Common myeloid progenitor, CD34-positive (primary cell): ENCODE measurements around the gene ZNF888.

ENCODE experiments used
- CTCF ChIA-PET: fragments of 350-600 bp; sonication (Branson Sonifier 250); formaldehyde crosslinking; loops from one replicate; lab custom pipeline; 2021; ENCODE audit warnings: antibody characterized with exemption; lab: Charles Lee
- POLR2A ChIA-PET: fragments of 350-600 bp; sonication (Branson Sonifier 250); formaldehyde crosslinking; loops from one replicate; lab custom pipeline; 2021; ENCODE audit warnings: antibody characterized with exemption; lab: Charles Lee
- DNase-seq, 3 donors: peaks; one replicate each; pipeline versions ENCODE4 v3.0.0 to v3.0.0-alpha.2; 2013
- H3K27ac ChIP-seq, 2 experiments: 1 replicate in 1 of 2; 2 replicates in 1 of 2; pipeline ENCODE4 v1.7.0; 2013; ENCODE audit warnings: inconsistent platforms in 2 of 2, low read length in 2 of 2, mild to moderate bottlenecking in 2 of 2, low read depth in 1 of 2, moderate library complexity in 1 of 2; ENCODE audit not compliant: severe bottlenecking in 2 of 2, insufficient read depth in 1 of 2, poor library complexity in 1 of 2
- H3K27me3 ChIP-seq, 5 experiments: replicated peaks in 2 of 5; 1 replicate in 3 of 5; 2 replicates in 2 of 5; pipeline versions ENCODE4 v1.6.1 to v1.7.0; 2013; ENCODE audit warnings: low read length in 4 of 5, mild to moderate bottlenecking in 2 of 5, moderate library complexity in 2 of 5, inconsistent platforms in 1 of 5; ENCODE audit not compliant: insufficient read depth in 5 of 5, control insufficient read depth in 4 of 5
- H3K36me3 ChIP-seq, 4 experiments: 1 replicate in 2 of 4; 2 replicates in 2 of 4; pipeline versions ENCODE4 v1.6.1 to v1.7.0; 2013; ENCODE audit warnings: low read length in 3 of 4, control low read depth in 1 of 4, mild to moderate bottlenecking in 1 of 4; ENCODE audit not compliant: control insufficient read depth in 4 of 4, insufficient read depth in 4 of 4
- H3K4me1 ChIP-seq, 4 experiments: 1 replicate in 3 of 4; 2 replicates in 1 of 4; pipeline versions ENCODE4 v1.6.1 to v1.7.1; 2013; ENCODE audit warnings: low read length in 3 of 4, mild to moderate bottlenecking in 3 of 4, control low read depth in 1 of 4, inconsistent platforms in 1 of 4, moderate library complexity in 1 of 4; ENCODE audit not compliant: control insufficient read depth in 4 of 4, insufficient read depth in 4 of 4; ENCODE audit errors: control extremely low read depth in 1 of 4
- H3K4me3 ChIP-seq, 7 experiments: 1 replicate in 4 of 7; 2 replicates in 3 of 7; pipeline versions ENCODE4 v1.5.1 to v1.7.0; 2013; ENCODE audit warnings: mild to moderate bottlenecking in 7 of 7, low read length in 6 of 7, moderate library complexity in 6 of 7, inconsistent platforms in 2 of 7, low read depth in 2 of 7, control low read depth in 1 of 7; ENCODE audit not compliant: insufficient read depth in 4 of 7, control insufficient read depth in 1 of 7; ENCODE audit errors: extremely low read depth in 1 of 7
- H3K9me3 ChIP-seq, 5 experiments: 1 replicate in 4 of 5; 2 replicates in 1 of 5; pipeline versions ENCODE4 v1.6.1 to v1.7.1; 2013; ENCODE audit warnings: low read length in 4 of 5, mild to moderate bottlenecking in 2 of 5, inconsistent platforms in 1 of 5, low read depth in 1 of 5, moderate library complexity in 1 of 5; ENCODE audit not compliant: control insufficient read depth in 4 of 5, insufficient read depth in 2 of 5; ENCODE audit errors: control extremely low read depth in 1 of 5
- WGBS: methylation state at CpG from one replicate; pipeline ENCODE4 v1.1.5; 2013; ENCODE audit not compliant: insufficient coverage; 5-methylcytosine and 5-hydroxymethylcytosine counted together

The ZNF888 gene

DNA sequence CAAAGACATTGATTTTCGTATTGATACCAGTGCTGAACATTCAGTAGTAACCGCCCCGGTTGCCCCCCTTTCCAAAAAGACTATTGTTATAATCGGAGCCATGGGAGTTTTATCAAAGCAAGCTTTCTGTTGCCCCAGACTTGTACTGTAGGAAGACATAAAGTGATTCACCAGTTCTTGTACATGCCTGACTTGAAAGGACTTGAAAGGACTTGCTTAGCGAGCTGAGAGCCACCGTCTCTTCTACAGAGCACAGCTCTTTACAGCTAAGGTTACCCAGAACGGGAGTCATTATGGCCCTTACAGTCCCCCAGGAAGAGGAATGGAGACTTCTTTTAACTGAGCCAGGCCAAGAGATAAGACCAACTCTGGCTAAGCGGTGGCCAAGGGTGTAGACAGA is 34.4 kb upstream of the ZNF888 start:
- peaks cover 23 to 73% (median 64%) of the 10 kb centered on the region in 4 experiments for H3K36me3 ChIP-seq
- H3K27me3 ChIP-seq: no peaks in the 10 kb centered on the region
- 93% methylated on average over 7 of the region's 8 CpGs for WGBS
- no peak overlapping the region for H3K4me3 ChIP-seq
- no peak for DNase-seq
- H3K4me1 ChIP-seq: peaks cover 4 to 10% (median 9%) of the 10 kb centered on the region in 4 experiments
- CTCF ChIA-PET: no interaction called here
- no peak overlapping the region for H3K27ac ChIP-seq
- H3K9me3 ChIP-seq: peaks cover 0 to 76% (median 64%) of the 10 kb centered on the region in 5 experiments
- POLR2A ChIA-PET: no interaction called here

- Histone ChIP-seq H3K27ac (no peak overlapping the region), H3K4me3 (peak overlapping the region in 1 of 7 experiments; percentile 13), H3K9me3 (peaks cover 4 to 83% (median 71%) of the 10 kb centered on the region in 5 experiments), H3K27me3 (no peaks in the 10 kb centered on the region), H3K36me3 (peaks cover 29 to 80% (median 70%) of the 10 kb centered on the region in 4 experiments), H3K4me1 (peaks cover 4 to 7% (median 5%) of the 10 kb centered on the region in 4 experiments)
- WGBS: 100% methylated on average over 10 of the region's 10 CpGs
- DNase-seq: no peak
- POLR2A ChIA-PET: no interaction called here
- CTCF ChIA-PET: no interaction called here
Measured at GRCh38 chr19:52956917-52957316, 33.7 kb upstream of the ZNF888 start.

- CTCF ChIA-PET: no interaction called here
Measured at GRCh38 chr19:52949422-52949821, 26.2 kb upstream of the ZNF888 start.

DNA sequence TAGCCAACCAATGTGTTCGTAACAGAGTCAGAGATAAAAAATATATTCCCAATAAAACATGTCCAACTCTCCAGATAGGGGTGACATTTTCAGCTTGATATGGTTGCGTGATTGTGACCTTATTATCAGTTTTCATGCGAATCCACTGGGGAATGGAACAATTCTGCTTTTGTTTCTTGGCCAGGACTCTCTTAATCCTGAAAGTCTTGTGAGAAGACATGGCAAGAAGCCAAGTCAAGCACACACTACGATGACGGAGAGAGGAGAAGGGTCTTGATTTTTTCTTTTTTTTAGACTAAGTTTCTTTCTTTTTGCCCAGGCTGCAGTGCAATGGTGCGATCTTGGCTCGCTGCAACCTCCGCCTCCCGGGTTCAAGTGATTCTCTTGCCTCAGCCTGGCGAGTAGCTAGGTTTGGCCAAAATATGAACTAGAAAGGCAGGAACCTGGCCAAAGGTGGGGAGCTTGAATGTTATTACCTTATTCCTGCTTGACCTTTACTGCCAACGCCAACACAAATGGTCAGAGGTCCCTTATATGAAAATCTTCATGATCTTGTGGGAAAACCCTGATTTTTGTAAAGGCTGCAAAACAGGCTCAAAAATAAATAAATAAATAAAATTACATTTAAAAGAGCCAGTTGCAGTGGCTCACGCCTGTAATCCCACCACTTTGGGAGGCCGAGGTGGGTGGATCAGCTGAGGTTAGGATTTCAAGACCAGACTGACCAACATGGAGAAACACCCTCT is 25.0 kb upstream of the ZNF888 start:
- Histone ChIP-seq H3K27ac (no peak overlapping the region), H3K9me3 (peaks cover 19 to 78% (median 59%) of the 10 kb centered on the region in 5 experiments), H3K4me3 (no peak overlapping the region), H3K4me1 (peaks cover 0 to 8% (median 2%) of the 10 kb centered on the region in 4 experiments), H3K27me3 (no peaks in the 10 kb centered on the region), H3K36me3 (peaks cover 23 to 42% (median 38%) of the 10 kb centered on the region in 4 experiments)
- 97% methylated on average over 6 of the region's 13 CpGs for WGBS
- POLR2A ChIA-PET: no interaction called here
- CTCF ChIA-PET: no interaction called here
- DNase-seq: no peak

More at GRCh38 chr19:52949422-52949821, 26.2 kb upstream of the ZNF888 start:
- no peaks in the 10 kb centered on the region for H3K27me3 ChIP-seq
- DNase-seq: no peak
- WGBS: no CpG with 5 or more reads among the region's 1 CpG
- H3K4me1 ChIP-seq: peaks cover 0 to 3% (median 0%) of the 10 kb centered on the region in 4 experiments
- peaks cover 25 to 50% (median 45%) of the 10 kb centered on the region in 4 experiments for H3K36me3 ChIP-seq
- no peak overlapping the region for H3K27ac ChIP-seq
- H3K9me3 ChIP-seq: peaks cover 19 to 84% (median 68%) of the 10 kb centered on the region in 5 experiments
- no peak overlapping the region for H3K4me3 ChIP-seq
- POLR2A ChIA-PET: no interaction called here

DNA sequence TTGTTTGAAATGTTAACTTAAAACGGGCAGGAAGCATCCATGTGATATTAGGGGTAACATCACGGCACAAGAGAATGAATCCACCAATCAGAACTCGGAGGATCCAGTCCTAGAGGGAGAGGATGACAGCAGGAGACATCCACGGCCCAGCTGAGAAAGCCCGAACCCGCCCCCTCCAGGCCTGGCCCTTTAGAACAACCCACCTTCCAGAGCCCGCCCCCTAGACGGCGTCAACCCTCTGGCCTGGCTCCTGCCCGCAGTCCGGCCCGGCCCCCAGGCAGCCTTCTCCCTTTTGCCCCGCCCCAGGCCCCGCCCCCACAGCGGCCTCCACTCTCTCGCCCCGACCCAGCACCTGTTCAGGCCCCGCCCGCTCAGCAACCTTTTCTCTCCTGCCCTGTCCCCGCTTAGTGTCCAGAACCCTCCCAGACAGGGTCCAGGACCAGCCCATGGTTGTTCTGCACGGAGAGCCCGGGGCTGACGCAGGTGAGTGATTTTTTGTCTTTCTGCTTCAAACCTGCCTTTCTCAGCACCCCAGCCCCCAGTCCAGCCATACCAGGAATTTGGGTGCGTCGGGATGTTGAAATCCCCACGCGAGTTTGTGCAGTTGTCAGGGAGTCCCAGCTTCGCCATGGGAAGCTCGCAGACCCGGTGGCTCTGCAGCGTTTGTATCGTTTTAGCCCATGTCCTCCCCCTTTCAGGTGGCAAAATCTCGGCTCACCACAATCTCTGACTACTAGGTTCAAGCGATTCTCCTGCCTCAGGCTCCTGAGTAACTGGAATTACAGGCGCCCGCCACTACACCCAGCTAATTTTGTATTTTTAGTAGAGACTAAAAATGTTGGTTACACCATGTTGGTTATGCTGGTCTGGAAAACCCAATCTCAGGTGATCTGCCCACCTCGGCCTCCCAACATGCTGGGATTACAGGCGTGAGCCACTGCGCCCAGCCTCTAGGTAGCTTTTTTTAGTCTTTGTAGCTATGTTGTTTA is 23.4 kb upstream of the ZNF888 start:
- Histone ChIP-seq H3K27ac (no peak overlapping the region), H3K4me3 (peak overlapping the region in 3 of 7 experiments; percentile 6 to 43 (median 15)), H3K9me3 (peaks cover 14 to 63% (median 45%) of the 10 kb centered on the region in 5 experiments), H3K36me3 (peaks cover 14 to 26% (median 22%) of the 10 kb centered on the region in 4 experiments), H3K4me1 (peaks cover 0 to 13% (median 6%) of the 10 kb centered on the region in 4 experiments), H3K27me3 (no peaks in the 10 kb centered on the region)
- ChIA-PET POLR2A (no interaction called here), CTCF (interaction anchor here (1.2 to 1.4 kb wide), 2 partner anchors 13 to 16 kb away, joined by 3 to 5 read pairs; partner anchors contain the start of gene ZNF816)
- 52% methylated on average over 27 of the region's 39 CpGs for WGBS
- DNase-seq: peak; percentile 54 to 73 (median 66)

- Histone ChIP-seq H3K27ac (no peak overlapping the region), H3K9me3 (peaks cover 14 to 54% (median 37%) of the 10 kb centered on the region in 5 experiments), H3K4me3 (peak overlapping the region in 2 of 7 experiments; percentile 15 to 43), H3K36me3 (peaks cover 9 to 18% (median 14%) of the 10 kb centered on the region in 4 experiments), H3K27me3 (no peaks in the 10 kb centered on the region), H3K4me1 (peaks cover 0 to 17% (median 11%) of the 10 kb centered on the region in 4 experiments)
- CTCF ChIA-PET: no interaction called here
- no peak for DNase-seq
- WGBS: 80% methylated on average over 24 of the region's 24 CpGs
- POLR2A ChIA-PET: no interaction called here
Measured at GRCh38 chr19:52945652-52946321, 22.6 kb upstream of the ZNF888 start.
